Left ventricle myocardium inferior (tissue), 1 donor: ENCODE data around the gene PMEPA1. TPM values are rescaled to one million over a fixed set of nuclear protein-coding genes. Genes with fewer than 3 reads are reported as not detected.

ENCODE experiments used
- DNase-seq: peaks from one replicate; pipeline ENCODE4 v3.0.0-alpha.2; 2020
- H3K27ac ChIP-seq: fragments of 200-600 bp; replicated peaks from 2 replicates; pipeline ENCODE4 v1.8.0; 2021
- H3K27me3 ChIP-seq: fragments of 200-600 bp; 2 replicates; pipeline ENCODE4 v1.8.0; 2021; ENCODE audit warnings: low read depth
- H3K36me3 ChIP-seq: fragments of 200-600 bp; 2 replicates; pipeline ENCODE4 v1.8.0; 2021
- H3K4me1 ChIP-seq: fragments of 200-600 bp; 2 replicates; pipeline ENCODE4 v1.8.0; 2021
- H3K4me3 ChIP-seq: fragments of 200-600 bp; 2 replicates; pipeline ENCODE4 v1.8.0; 2021; ENCODE audit warnings: mild to moderate bottlenecking, moderate library complexity
- H3K9me3 ChIP-seq: fragments of 200-600 bp; replicated peaks from 2 replicates; pipeline ENCODE4 v1.8.0; 2021
- CTCF ChIP-seq: fragments of 200-600 bp; IDR thresholded peaks from 2 replicates; pipeline ENCODE4 v1.8.0; 2021; ENCODE audit warnings: antibody characterized with exemption, mild to moderate bottlenecking, borderline replicate concordance
- intact Hi-C: fragments of 100-400 bp; cut with micrococcal nuclease; formaldehyde crosslinking; loops from one replicate; pipeline ENCODE4 v1.11.0; 2022
- total RNA-seq: library from RNA; stranded (reverse); fragmentation: NEBNext Ultra II Directional; extraction: Animal tissue kit (Norgen Biotek cat#: 25700); gene quantifications from one replicate; pipeline ENCODE4 v1.2.1, GENCODE V29; 2021
- donor health status: DM: no; HTN: yes; CAD: no; lungs with severe emphysema.

PMEPA1 gene
- total RNA-seq, 1 donor from 2014 or later, result 36.4 TPM

GRCh38 chr20:57609086-57609841, 100.6 kb downstream of the PMEPA1 start:
- intact Hi-C loops, result no loop called here
- Histone ChIP-seq H3K27me3 (peaks cover 52% of the 10 kb centered on the region), H3K4me3 (no peak overlapping the region), H3K27ac (no peak overlapping the region), H3K9me3 (no peaks in the 10 kb centered on the region), H3K36me3 (no peaks in the 10 kb centered on the region), H3K4me1 (no peaks in the 10 kb centered on the region)
- no peak for TF ChIP-seq CTCF
- no peak for DNase-seq

DNA sequence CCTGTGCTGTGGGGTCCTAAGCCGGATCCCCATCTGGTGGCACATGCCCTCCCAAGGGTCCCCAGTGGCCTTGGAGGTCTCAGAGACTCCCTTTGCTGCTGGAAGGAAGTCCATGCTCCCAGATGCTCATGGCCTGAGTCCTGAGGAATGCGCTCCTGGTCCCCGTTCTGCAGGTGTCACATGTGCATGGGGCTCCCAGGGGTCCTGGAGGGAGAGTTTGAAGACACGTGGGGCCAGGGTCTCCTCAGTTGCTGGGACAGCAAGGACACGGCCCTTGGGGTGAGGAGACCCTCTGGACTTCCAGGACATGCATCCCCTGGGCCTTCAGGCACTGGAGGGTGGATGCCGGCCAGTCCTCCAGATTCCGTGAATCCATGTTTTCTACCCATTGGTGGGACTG, 101.3 kb downstream of the PMEPA1 start:
- no peak for TF ChIP-seq CTCF
- H3K27ac ChIP-seq, result no peak overlapping the region
- H3K9me3 ChIP-seq, result no peaks in the 10 kb centered on the region
- intact Hi-C loops, result no loop called here
- H3K4me1 ChIP-seq, result no peaks in the 10 kb centered on the region
- H3K4me3 ChIP-seq, result no peak overlapping the region
- no peaks in the 10 kb centered on the region for H3K36me3 ChIP-seq
- peaks cover 52% of the 10 kb centered on the region for H3K27me3 ChIP-seq
- DNase-seq, result no peak

GRCh38 chr20:57605878-57606277, 103.9 kb downstream of the PMEPA1 start:
- intact Hi-C loops, result no loop called here
- Histone ChIP-seq H3K27ac (no peak overlapping the region), H3K4me3 (no peak overlapping the region)

GRCh38 chr20:57605045-57605444, 104.8 kb downstream of the PMEPA1 start:
- Histone ChIP-seq H3K36me3 (no peaks in the 10 kb centered on the region), H3K4me3 (no peak overlapping the region), H3K4me1 (no peaks in the 10 kb centered on the region), H3K27me3 (peaks cover 55% of the 10 kb centered on the region), H3K27ac (no peak overlapping the region), H3K9me3 (no peaks in the 10 kb centered on the region)
- TF ChIP-seq CTCF, result no peak
- no peak for DNase-seq
- intact Hi-C loops, result no loop called here

More at GRCh38 chr20:57605878-57606277, 103.9 kb downstream of the PMEPA1 start:
- H3K36me3 ChIP-seq, result no peaks in the 10 kb centered on the region
- H3K9me3 ChIP-seq, result no peaks in the 10 kb centered on the region
- no peaks in the 10 kb centered on the region for H3K4me1 ChIP-seq
- DNase-seq, result no peak
- no peak for TF ChIP-seq CTCF
- peaks cover 59% of the 10 kb centered on the region for H3K27me3 ChIP-seq

DNA sequence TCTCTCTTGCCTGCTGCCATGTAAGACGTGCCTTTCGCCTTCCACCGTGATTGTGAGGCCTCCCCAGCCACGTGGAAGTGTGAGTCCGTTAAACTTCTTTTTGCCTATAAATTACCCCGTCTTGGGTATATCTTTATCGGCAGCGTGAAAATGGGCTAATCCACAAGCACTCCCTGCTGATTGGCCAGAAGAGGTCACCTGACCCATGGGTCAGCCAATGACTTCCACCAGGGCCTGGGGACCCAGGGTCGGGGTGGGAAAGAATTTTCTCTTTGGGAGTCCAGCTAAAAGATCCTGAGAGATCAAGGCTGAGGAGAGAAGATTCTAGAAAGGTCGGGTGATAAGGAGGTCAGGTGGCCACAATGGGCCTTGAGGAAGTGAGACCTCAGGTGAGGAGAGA, 106.7 kb downstream of the PMEPA1 start:
- Histone ChIP-seq H3K27ac (no peak overlapping the region), H3K4me1 (no peaks in the 10 kb centered on the region), H3K4me3 (no peak overlapping the region), H3K36me3 (no peaks in the 10 kb centered on the region), H3K9me3 (no peaks in the 10 kb centered on the region), H3K27me3 (peaks cover 36% of the 10 kb centered on the region)
- DNase-seq, result no peak
- TF ChIP-seq CTCF, result no peak
- intact Hi-C loops, result no loop called here
